Vagina (tissue), 2 donors: ENCODE measurements around the gene ADO.

ENCODE experiments used
- CTCF ChIP-seq, 3 experiments: fragments of 450-650 bp in 2 of 3; fragments of 200-600 bp in 1 of 3; sonication (generic) in 1 of 3; IDR thresholded peaks; one replicate each; pipeline ENCODE4 v1.5.1; 2017 to 2019; ENCODE audit warnings: antibody characterized with exemption in 3 of 3, mild to moderate bottlenecking in 2 of 3, moderate library complexity in 2 of 3
- POLR2A ChIP-seq, 2 donors: fragments of 450-650 bp; IDR thresholded peaks; one replicate each; pipeline ENCODE4 v1.6.1; 2017; ENCODE audit warnings: antibody characterized with exemption in 2 of 2, mild to moderate bottlenecking in 2 of 2, moderate library complexity in 2 of 2
- POLR2AphosphoS5 ChIP-seq, 2 donors: sonication (generic); formaldehyde crosslinking; IDR thresholded peaks; one replicate each; pipeline ENCODE4 v1.9.0; 2017; ENCODE audit warnings: antibody characterized with exemption in 2 of 2, mild to moderate bottlenecking in 2 of 2, low read depth in 1 of 2; ENCODE audit not compliant: insufficient read depth in 1 of 2

DNA sequence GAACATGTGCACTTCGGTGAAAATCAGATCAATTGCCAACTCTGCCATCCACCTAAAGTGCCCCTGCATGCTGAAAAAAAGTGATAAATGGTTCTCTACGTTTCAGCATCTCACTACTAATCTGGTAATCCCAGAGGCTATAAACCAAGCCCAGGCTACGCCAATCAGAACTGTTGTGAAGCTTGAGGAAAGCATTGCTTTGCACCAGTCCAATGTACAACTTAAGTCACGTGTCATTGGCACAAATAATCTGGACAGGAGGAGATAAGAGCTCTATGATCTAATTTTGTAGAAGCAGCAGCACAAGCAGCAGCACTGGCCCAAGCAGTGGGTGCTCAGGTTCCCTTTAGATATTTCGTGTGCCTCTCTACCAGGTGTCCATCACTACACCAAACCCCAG lies 16.1 kb downstream of the ADO start:
- TF ChIP-seq POLR2AphosphoS5 (IDR thresholded peaks at IDR 0.05; ENCODE audit: insufficient read depth in 1 of 2, low read depth in 1 of 2) (no peak), CTCF (IDR thresholded peaks at IDR 0.05) (no peak), POLR2A (IDR thresholded peaks at IDR 0.05) (no peak)
